Mononuclear cell (primary cell): Measurements from ENCODE around the gene GATA2. TPM values are rescaled to one million over a fixed set of nuclear protein-coding genes. Genes with fewer than 3 reads are reported as not detected.

Source experiments
- H3K27me3 ChIP-seq: 2 replicates; pipeline ENCODE4 v1.6.0; 2011; ENCODE audit warnings: low read length, control low read depth; ENCODE audit not compliant: insufficient read depth
- H3K4me1 ChIP-seq: 2 replicates; pipeline ENCODE4 v1.5.1; 2011; ENCODE audit warnings: mild to moderate bottlenecking, low read length, control low read depth; ENCODE audit not compliant: insufficient read depth
- H3K4me3 ChIP-seq: 2 replicates; pipeline ENCODE4 v1.5.1; 2011; ENCODE audit warnings: mild to moderate bottlenecking, low read length, moderate library complexity
- H3K9me3 ChIP-seq: 2 replicates; pipeline ENCODE4 v1.5.1; 2011; ENCODE audit warnings: low read depth, mild to moderate bottlenecking, control low read depth, low read length
- total RNA-seq: library from RNA; depleted of rRNA; stranded (reverse); fragments of >200 nt; gene quantifications from one replicate; pipeline ENCODE4 v1.2.3, GENCODE V29; 2012

GATA2 gene
- total RNA-seq, 1 donor: 2.9 TPM

DNA sequence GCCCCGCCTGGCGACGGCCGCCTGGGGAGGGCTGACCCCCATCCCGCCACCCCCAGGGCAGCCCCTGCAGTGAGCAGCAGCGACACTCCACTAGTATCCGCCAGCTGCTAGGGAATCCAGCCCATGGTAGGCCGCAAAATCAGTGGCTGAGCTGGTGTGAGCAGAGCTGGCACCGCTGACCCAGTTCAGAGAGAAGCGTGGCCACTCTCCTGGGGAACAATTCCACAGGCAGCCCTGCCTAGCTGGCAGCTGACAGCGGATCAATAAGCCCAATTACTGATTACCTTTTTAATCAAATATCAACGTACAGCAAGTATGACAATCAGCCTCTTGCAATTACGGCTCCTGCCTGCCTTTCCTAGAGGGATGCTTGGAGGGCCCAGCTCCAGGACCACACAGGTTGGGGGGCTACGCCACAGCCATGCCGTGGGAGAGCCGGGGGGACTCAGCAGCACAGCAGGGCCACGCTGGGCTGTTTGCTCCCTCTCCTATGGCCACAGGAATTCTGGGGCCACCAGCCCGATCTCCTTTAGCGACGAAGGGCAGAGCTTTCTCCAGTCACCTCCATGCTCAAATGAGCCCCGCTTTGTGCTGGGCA is 40.2 kb downstream of the GATA2 start:
- Histone ChIP-seq H3K4me3 (no peak overlapping the region), H3K4me1 (no peaks in the 10 kb centered on the region), H3K9me3 (no peaks in the 10 kb centered on the region), H3K27me3 (peaks cover 5% of the 10 kb centered on the region)

DNA sequence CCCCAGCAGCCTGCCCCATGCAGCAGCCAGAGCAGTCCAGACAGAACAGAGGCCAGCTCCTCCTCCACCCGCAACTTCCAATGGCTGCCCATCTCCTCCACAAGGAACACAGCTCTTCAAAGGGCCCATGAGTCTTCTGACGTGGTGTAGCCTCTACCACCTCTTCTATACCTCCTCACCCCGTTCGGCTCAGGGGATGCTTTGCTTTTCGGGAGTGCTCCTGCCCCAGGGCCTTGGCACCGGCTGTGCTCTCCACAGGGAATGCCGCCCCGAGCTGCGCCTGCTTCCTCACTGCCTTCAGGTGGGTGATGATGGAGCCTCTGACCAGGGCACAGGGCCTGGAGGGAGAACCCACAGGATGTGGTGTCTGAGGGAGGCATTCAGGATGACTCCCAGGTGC is 40.9 kb downstream of the GATA2 start:
- H3K9me3 ChIP-seq: no peaks in the 10 kb centered on the region

DNA sequence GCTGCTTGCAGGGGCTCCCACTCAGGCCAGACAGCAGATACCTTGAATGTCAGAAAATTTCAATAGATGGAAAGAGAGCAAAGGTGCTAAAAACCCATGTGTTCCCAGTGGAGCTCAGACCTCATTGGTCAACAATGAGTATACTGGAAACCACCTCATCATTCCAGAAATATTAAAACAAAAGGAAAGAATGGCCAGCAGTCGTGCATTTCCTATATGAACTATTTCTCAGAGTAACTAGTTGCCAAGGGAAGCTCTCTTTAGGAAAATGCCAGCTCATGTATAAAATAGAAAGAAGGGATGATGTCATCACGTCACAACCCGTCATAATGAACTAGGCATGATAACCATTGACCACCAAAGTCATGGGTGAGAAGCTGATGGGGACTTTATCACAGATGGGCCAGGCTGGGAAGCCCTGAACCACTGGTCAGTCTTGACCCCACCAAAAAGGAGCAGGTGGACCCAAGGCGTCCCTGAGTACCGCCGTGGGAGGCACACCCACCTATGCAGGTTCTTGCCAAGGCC is 43.8 kb downstream of the GATA2 start:
- Histone ChIP-seq H3K4me1 (no peaks in the 10 kb centered on the region), H3K9me3 (no peaks in the 10 kb centered on the region), H3K27me3 (peaks cover 5% of the 10 kb centered on the region), H3K4me3 (no peak overlapping the region)

More for the DNA sequence above, 40.9 kb downstream of the GATA2 start:
- no peak overlapping the region for H3K4me3 ChIP-seq
- H3K4me1 ChIP-seq: no peaks in the 10 kb centered on the region
- H3K27me3 ChIP-seq: peaks cover 5% of the 10 kb centered on the region

DNA sequence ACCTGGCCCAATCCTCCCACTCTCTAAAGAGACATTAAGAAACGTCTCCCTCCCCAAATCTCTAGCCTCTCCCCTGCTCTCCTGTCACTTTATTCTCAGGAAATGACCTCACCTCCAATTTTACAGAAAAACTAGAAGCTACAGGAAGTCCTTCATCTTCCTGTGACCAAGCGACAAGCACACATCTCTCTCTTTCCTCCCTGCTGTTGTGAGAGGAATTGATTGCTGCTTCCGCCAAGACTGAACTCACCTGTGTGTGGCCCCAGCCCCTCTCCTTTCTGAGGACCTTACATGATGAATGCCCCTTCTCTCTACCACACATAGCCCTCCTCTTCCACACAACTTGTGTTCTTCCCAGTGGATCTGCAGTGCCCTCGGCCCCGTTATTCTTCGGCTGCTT is 44.5 kb downstream of the GATA2 start:
- Histone ChIP-seq H3K27me3 (no peaks in the 10 kb centered on the region), H3K9me3 (no peaks in the 10 kb centered on the region), H3K4me3 (no peak overlapping the region), H3K4me1 (no peaks in the 10 kb centered on the region)

DNA sequence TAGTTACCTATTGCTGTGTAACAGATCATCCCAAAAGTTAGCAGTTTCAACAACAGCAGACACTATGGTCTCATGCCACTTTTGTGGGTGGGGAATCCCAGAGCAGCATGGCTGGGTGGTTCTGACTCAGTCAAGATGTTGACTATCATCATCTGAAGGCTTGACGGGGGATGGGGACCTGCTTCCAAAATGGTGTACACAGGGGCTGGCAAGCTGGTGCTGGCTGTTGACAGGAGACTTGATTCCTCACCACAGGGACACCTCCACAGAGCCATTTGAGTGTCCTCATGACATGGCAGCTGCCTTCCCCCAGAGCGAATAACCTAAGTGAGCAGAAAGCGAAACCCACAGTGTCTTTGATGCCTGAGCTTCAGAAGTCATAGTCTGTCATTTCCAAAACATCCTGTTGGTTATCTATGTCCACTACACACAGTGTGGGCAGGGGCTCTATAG is 45.4 kb downstream of the GATA2 start:
- H3K4me3 ChIP-seq: no peak overlapping the region
- H3K4me1 ChIP-seq: no peaks in the 10 kb centered on the region
- H3K9me3 ChIP-seq: no peaks in the 10 kb centered on the region
- H3K27me3 ChIP-seq: no peaks in the 10 kb centered on the region

DNA sequence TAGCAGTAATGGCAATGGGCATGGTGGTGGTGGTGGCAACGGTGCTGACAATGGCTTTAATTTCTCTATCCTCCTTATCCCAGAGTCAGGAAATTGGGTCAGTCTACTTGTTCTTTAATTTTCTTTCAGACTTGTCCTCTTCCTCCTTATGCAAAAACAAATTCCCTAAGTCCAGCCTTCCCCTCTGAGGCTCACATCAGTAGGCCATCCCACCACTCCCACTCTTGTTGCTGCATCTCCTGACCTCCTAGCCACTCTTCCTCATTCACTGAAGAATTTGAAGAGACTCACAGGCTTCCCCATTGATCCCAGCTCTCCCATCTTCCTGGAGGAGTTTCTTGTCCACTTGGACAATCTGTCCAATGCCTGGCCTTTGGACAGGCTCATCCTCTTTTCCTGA is 46.2 kb downstream of the GATA2 start:
- H3K4me1 ChIP-seq: no peaks in the 10 kb centered on the region
- H3K27me3 ChIP-seq: no peaks in the 10 kb centered on the region
- no peaks in the 10 kb centered on the region for H3K9me3 ChIP-seq
- H3K4me3 ChIP-seq: no peak overlapping the region

DNA sequence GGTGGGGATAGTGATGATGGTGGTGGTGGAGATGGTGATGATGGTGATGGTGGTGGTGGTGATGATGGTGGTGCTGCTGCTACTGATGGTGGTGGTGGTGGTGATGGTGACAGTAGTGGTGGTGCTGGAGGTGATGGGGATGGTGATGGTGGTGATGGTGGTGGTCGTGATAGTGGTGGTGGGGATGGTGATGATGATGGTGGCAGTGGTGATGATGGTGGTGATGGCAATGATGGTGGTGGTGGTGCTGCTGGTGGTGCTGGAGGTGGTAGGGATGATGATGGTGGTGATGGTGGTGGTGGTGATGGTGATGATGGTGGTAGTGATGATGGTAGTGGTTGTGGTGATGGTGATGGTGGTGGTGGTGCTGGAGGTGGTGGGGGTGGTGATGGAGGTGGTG is 47.6 kb downstream of the GATA2 start:
- no peak overlapping the region for H3K4me3 ChIP-seq
- no peaks in the 10 kb centered on the region for H3K4me1 ChIP-seq
- H3K9me3 ChIP-seq: no peaks in the 10 kb centered on the region
- no peaks in the 10 kb centered on the region for H3K27me3 ChIP-seq

DNA sequence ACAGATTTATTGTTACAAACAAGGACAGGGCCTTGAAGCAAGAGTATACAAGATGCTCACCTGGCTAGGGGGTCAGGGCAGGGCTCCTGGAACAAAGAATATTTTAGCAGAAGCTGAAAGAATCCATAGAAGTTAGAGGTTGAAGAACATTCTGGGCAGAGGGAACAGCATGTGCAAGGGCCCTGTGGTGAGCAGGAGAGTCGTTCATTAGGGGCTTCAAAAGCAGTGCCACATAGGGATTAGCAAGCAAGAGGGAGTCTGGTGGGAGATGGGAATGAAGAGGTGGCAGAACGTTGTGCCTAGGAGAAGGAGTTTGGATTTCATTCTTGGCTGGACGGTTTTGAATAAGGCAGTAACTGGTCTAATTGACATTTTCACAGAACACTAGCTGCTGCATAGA is 49.2 kb downstream of the GATA2 start:
- Histone ChIP-seq H3K4me1 (no peaks in the 10 kb centered on the region), H3K9me3 (no peaks in the 10 kb centered on the region), H3K27me3 (no peaks in the 10 kb centered on the region), H3K4me3 (no peak overlapping the region)

DNA sequence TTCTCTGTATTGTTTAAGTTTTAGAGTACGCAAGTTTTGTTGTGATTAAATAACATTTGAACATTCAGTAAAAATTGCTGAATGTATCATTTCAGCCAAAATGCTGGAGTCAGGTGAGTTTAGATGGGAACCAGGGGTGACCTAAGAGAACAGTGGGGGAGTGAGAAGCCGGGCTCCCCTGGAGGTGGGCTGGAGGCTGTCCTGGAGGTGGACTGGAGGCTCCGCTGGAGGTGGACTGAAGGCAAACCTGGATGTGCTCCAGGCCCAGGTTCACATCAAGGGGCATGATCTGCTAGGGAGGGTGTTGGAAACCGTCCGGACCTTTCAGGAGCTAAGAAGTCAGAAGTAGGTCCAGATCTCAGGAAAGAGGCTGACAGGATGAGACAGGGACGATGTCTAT is 50.1 kb downstream of the GATA2 start:
- Histone ChIP-seq H3K4me3 (no peak overlapping the region), H3K27me3 (no peaks in the 10 kb centered on the region), H3K9me3 (no peaks in the 10 kb centered on the region), H3K4me1 (no peaks in the 10 kb centered on the region)

DNA sequence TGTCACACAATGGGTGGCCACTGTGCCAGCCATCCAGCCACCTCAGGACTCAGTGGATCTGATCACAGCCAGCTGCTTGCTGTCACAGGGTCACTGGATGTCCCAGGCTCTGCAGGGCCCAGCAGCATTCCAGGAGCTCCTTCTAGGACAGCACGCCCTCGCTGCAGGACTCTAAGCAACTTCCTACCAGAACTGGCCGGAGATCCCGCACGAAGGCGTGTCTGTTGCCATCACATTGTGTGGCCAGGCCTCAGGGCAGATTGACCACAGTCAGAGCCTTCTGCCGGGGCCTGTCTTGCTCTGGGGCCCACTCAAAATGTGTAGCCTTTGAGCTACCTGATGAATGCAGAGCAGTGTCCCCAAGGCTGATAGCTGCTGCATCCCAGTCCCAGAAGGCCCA is 50.9 kb downstream of the GATA2 start:
- no peaks in the 10 kb centered on the region for H3K4me1 ChIP-seq
- no peaks in the 10 kb centered on the region for H3K27me3 ChIP-seq
- H3K4me3 ChIP-seq: no peak overlapping the region
- H3K9me3 ChIP-seq: no peaks in the 10 kb centered on the region

DNA sequence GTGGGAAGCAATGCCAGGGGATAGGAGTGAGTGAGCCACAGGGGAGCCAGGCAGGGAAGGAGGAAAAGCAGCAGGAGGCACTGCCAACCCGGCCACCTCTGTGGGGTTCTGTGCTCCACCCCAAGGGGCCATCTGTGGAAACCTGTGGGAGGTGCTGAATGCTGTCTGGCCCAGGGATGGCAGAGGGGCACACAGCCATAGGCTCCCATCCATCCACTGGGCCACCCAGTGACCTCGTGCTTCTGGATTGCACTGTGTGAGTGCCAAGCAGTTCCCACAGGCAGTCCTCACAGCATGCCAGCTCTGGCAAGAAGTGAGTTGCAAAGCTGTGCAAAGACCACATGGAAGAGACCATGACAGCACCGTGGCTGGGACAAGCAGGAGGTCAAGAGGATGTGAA is 53.8 kb downstream of the GATA2 start:
- H3K9me3 ChIP-seq: no peaks in the 10 kb centered on the region
- H3K27me3 ChIP-seq: no peaks in the 10 kb centered on the region
- no peak overlapping the region for H3K4me3 ChIP-seq
- no peaks in the 10 kb centered on the region for H3K4me1 ChIP-seq

DNA sequence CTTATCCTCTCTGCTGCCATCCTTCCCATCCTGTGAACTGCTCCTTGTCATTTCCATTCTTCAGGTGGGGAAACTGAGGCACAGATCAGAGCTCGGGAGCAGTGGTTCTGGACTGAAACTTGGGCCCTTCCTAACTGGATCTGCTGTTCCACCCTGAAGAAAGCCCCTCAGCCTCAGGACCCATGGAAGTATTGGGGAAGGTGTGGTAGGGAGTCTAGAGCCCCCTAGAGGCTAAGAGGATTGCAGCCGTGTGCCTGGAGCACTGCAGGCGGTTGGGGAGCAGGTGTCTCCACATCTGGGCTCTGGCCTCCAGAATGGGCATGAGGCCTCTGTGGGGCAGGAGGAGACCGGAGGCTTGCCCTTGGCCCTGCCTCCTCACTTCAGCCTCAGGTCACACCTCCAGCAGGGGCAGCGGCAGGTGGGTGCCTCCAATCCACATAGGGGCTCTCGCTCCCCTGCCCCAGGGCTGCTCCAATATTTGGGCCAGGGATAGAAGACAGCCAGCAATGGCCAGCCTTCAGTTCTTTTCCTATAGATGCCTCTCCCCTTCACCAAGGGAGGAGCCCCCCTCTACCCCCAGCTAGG is 54.4 kb downstream of the GATA2 start:
- H3K27me3 ChIP-seq: peaks cover 6% of the 10 kb centered on the region

DNA sequence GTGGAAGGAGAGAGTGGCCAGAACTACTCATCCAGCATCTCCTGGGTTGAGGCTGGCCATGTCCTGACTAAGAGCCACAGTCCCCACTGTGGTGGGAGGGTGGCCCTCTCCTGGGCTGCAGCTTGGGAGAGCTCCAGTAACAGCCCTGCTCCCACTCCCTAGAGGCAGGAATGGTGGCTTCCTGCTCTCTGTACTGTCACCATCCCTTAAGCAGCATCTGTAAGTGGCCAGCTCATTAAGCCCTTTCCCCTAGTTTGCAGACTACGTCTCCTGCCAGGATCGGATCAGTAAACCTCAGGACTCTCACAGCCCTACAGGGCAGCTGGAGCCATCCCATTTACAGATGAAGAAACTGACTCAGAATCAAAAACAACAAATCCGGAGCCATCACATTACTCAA is 56.8 kb downstream of the GATA2 start:
- H3K27me3 ChIP-seq: peaks cover 24% of the 10 kb centered on the region

More for the DNA sequence above, 54.4 kb downstream of the GATA2 start:
- H3K4me1 ChIP-seq: no peaks in the 10 kb centered on the region
- no peak overlapping the region for H3K4me3 ChIP-seq
- H3K9me3 ChIP-seq: no peaks in the 10 kb centered on the region

DNA sequence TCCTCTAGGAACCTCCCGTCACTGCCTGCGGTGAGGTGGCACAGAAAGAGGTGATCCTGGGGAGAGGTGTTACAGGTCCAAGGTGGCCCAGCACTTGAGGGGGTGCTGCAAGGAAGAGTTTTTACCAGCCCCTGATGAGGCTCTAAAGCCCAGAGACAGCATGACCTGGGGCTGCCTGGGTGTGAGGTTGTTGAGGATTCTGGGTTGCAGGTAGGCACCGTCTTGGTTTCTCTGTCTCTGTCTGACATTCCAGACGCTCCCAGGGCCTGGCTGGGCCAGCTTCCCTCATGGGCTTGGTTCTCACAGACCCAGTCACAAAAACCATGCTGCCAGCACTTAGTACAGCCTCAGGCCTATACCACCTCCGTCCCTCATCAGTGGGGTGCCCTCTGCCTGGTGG is 57.4 kb downstream of the GATA2 start:
- Histone ChIP-seq H3K27me3 (peaks cover 24% of the 10 kb centered on the region), H3K4me3 (no peak overlapping the region), H3K4me1 (no peaks in the 10 kb centered on the region), H3K9me3 (no peaks in the 10 kb centered on the region)

More for the DNA sequence above, 56.8 kb downstream of the GATA2 start:
- Histone ChIP-seq H3K9me3 (no peaks in the 10 kb centered on the region), H3K4me3 (no peak overlapping the region), H3K4me1 (no peaks in the 10 kb centered on the region)

DNA sequence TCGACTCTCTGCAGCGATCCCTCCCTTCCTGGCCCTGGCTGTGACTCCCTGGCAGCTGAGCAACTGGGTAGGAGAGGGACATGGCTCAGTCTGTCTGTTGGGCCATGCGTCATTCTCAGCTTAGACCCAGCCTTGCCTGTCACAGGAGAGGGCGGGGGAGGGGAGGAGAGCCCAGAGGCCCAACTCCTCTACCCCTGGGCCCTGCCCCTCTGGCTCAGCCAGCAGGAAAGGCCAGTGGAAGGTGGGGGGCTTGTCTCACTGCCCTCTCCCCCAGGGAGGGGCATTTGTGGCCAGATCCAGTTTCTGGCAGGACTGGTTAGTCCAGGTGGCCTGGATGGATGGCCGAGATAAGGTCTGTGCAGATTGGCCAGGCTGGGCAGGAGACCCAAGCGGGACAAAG is 57.9 kb downstream of the GATA2 start:
- Histone ChIP-seq H3K4me3 (no peak overlapping the region), H3K4me1 (no peaks in the 10 kb centered on the region), H3K27me3 (peaks cover 24% of the 10 kb centered on the region), H3K9me3 (no peaks in the 10 kb centered on the region)

DNA sequence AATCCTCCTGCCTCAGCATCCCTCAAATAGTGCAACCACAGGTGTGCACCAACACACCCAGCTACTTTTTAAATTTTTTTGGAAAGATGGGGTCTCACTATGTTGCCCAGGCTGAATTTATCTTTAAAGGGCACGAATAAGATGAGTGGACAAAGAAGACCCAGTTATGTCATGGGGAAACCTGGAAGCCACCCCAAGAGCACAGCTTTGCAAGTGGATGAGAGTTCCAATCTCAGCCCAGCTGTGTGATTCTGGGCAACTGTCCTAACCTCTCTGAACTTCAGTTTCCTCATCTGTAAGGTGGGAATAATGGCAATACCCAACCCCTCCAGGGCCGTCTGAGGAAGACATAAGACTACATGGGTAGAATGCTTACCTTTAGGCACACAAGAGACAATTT is 58.5 kb downstream of the GATA2 start:
- no peak overlapping the region for H3K4me3 ChIP-seq
- no peaks in the 10 kb centered on the region for H3K4me1 ChIP-seq
- peaks cover 24% of the 10 kb centered on the region for H3K27me3 ChIP-seq
- H3K9me3 ChIP-seq: no peaks in the 10 kb centered on the region
